ENCODE measurements around the gene CDKN1C.

- no peak for TF ChIP-seq POLR2AphosphoS5 (IDR thresholded peaks at IDR 0.05; ENCODE audit: low read depth)
- TF ChIP-seq, protein P1, sequence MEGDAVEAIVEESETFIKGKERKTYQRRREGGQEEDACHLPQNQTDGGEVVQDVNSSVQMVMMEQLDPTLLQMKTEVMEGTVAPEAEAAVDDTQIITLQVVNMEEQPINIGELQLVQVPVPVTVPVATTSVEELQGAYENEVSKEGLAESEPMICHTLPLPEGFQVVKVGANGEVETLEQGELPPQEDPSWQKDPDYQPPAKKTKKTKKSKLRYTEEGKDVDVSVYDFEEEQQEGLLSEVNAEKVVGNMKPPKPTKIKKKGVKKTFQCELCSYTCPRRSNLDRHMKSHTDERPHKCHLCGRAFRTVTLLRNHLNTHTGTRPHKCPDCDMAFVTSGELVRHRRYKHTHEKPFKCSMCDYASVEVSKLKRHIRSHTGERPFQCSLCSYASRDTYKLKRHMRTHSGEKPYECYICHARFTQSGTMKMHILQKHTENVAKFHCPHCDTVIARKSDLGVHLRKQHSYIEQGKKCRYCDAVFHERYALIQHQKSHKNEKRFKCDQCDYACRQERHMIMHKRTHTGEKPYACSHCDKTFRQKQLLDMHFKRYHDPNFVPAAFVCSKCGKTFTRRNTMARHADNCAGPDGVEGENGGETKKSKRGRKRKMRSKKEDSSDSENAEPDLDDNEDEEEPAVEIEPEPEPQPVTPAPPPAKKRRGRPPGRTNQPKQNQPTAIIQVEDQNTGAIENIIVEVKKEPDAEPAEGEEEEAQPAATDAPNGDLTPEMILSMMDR (IDR thresholded peaks at IDR 0.05; ENCODE audit: insufficient read depth, low read length): no peak
Measured at GRCh38 chr11:2909133-2909902, 23.7 kb upstream of the CDKN1C start.
